Activated T-cell treated with anti-CD3 and anti-CD28 coated beads, Interleukin-2, amount 50 U/mL, for 24 hours (primary cell): ENCODE data around the gene HS6ST1.
A peak's percentile ranks its signal among the peaks of the same experiment; 100 is the strongest.

Experiments
- DNase-seq: peaks from one replicate; pipeline ENCODE4 v3.0.0-alpha.2; 2020
- H3K27ac Mint-ChIP-seq: 2 replicates; pipeline ENCODE4 v1.8.0; 2020; ENCODE audit warnings: mild to moderate bottlenecking, mixed read lengths
- H3K27me3 Mint-ChIP-seq: 2 replicates; pipeline ENCODE4 v1.8.0; 2020; ENCODE audit warnings: mixed read lengths
- H3K36me3 Mint-ChIP-seq: 2 replicates; pipeline ENCODE4 v1.8.0; 2020; ENCODE audit warnings: low read depth, mixed read lengths
- H3K4me1 Mint-ChIP-seq: 2 replicates; pipeline ENCODE4 v1.8.0; 2020; ENCODE audit warnings: low read depth, mixed read lengths
- H3K4me3 Mint-ChIP-seq: 2 replicates; pipeline ENCODE4 v1.8.0; 2020; ENCODE audit warnings: mild to moderate bottlenecking, moderate library complexity, mixed read lengths
- H3K9me3 Mint-ChIP-seq: 2 replicates; pipeline ENCODE4 v1.8.0; 2020; ENCODE audit warnings: mixed read lengths

The HS6ST1 gene

GRCh38 chr2:128341621-128342020 is 23.0 kb upstream of the HS6ST1 start:
- no peaks in the 10 kb centered on the region for H3K36me3 Mint-ChIP-seq
- no peak overlapping the region for H3K27ac Mint-ChIP-seq
- peaks cover 7% of the 10 kb centered on the region for H3K9me3 Mint-ChIP-seq
- no peak overlapping the region for H3K4me3 Mint-ChIP-seq
- H3K4me1 Mint-ChIP-seq = no peaks in the 10 kb centered on the region
- DNase-seq = no peak
- H3K27me3 Mint-ChIP-seq = peaks cover 6% of the 10 kb centered on the region

- Mint-ChIP-seq H3K9me3 (peaks cover 15% of the 10 kb centered on the region), H3K27me3 (peaks cover 25% of the 10 kb centered on the region), H3K4me3 (no peak overlapping the region), H3K27ac (no peak overlapping the region), H3K4me1 (peaks cover 12% of the 10 kb centered on the region), H3K36me3 (no peaks in the 10 kb centered on the region)
- no peak for DNase-seq
Measured at GRCh38 chr2:128332091-128332634, 13.5 kb upstream of the HS6ST1 start.

GRCh38 chr2:128330583-128330982 is 11.9 kb upstream of the HS6ST1 start:
- peaks cover 20% of the 10 kb centered on the region for H3K27me3 Mint-ChIP-seq
- no peak overlapping the region for H3K27ac Mint-ChIP-seq
- H3K9me3 Mint-ChIP-seq = peaks cover 15% of the 10 kb centered on the region
- H3K4me1 Mint-ChIP-seq = peaks cover 12% of the 10 kb centered on the region
- H3K4me3 Mint-ChIP-seq = no peak overlapping the region
- no peaks in the 10 kb centered on the region for H3K36me3 Mint-ChIP-seq
- DNase-seq = no peak

GRCh38 chr2:128329607-128330006 is 10.9 kb upstream of the HS6ST1 start:
- H3K4me3 Mint-ChIP-seq = no peak overlapping the region

GRCh38 chr2:128327180-128327964 is 8.7 kb upstream of the HS6ST1 start:
- H3K27ac Mint-ChIP-seq = no peak overlapping the region
- DNase-seq = no peak
- H3K4me1 Mint-ChIP-seq = peaks cover 9% of the 10 kb centered on the region
- no peak overlapping the region for H3K4me3 Mint-ChIP-seq
- peaks cover 12% of the 10 kb centered on the region for H3K9me3 Mint-ChIP-seq
- H3K36me3 Mint-ChIP-seq = no peaks in the 10 kb centered on the region
- peaks cover 8% of the 10 kb centered on the region for H3K27me3 Mint-ChIP-seq

More at GRCh38 chr2:128329607-128330006, 10.9 kb upstream of the HS6ST1 start:
- Mint-ChIP-seq H3K27ac (peak overlapping the region; percentile 35), H3K36me3 (no peaks in the 10 kb centered on the region), H3K9me3 (peaks cover 15% of the 10 kb centered on the region), H3K27me3 (peaks cover 17% of the 10 kb centered on the region), H3K4me1 (peaks cover 12% of the 10 kb centered on the region)
- no peak for DNase-seq

GRCh38 chr2:128326346-128326745 is 7.7 kb upstream of the HS6ST1 start:
- H3K9me3 Mint-ChIP-seq = peaks cover 2% of the 10 kb centered on the region
- no peaks in the 10 kb centered on the region for H3K27me3 Mint-ChIP-seq
- no peak overlapping the region for H3K27ac Mint-ChIP-seq
- no peak for DNase-seq
- no peaks in the 10 kb centered on the region for H3K36me3 Mint-ChIP-seq
- no peak overlapping the region for H3K4me3 Mint-ChIP-seq
- H3K4me1 Mint-ChIP-seq = peaks cover 13% of the 10 kb centered on the region

- Mint-ChIP-seq H3K4me3 (no peak overlapping the region), H3K27ac (no peak overlapping the region), H3K27me3 (peaks cover under 1% of the 10 kb centered on the region)
Measured at GRCh38 chr2:128325611-128326181, 7.0 kb upstream of the HS6ST1 start.

GRCh38 chr2:128324897-128325410 is 6.3 kb upstream of the HS6ST1 start:
- DNase-seq = peak; percentile 13
- H3K4me3 Mint-ChIP-seq = no peak overlapping the region
- peaks cover 16% of the 10 kb centered on the region for H3K4me1 Mint-ChIP-seq
- H3K36me3 Mint-ChIP-seq = no peaks in the 10 kb centered on the region
- no peak overlapping the region for H3K27ac Mint-ChIP-seq
- H3K9me3 Mint-ChIP-seq = no peaks in the 10 kb centered on the region
- peaks cover 4% of the 10 kb centered on the region for H3K27me3 Mint-ChIP-seq

More at GRCh38 chr2:128325611-128326181, 7.0 kb upstream of the HS6ST1 start:
- no peaks in the 10 kb centered on the region for H3K9me3 Mint-ChIP-seq
- DNase-seq = no peak
- peaks cover 16% of the 10 kb centered on the region for H3K4me1 Mint-ChIP-seq
- H3K36me3 Mint-ChIP-seq = no peaks in the 10 kb centered on the region

- Mint-ChIP-seq H3K27me3 (peaks cover 4% of the 10 kb centered on the region), H3K4me3 (no peak overlapping the region), H3K4me1 (peaks cover 9% of the 10 kb centered on the region), H3K36me3 (no peaks in the 10 kb centered on the region), H3K9me3 (no peaks in the 10 kb centered on the region), H3K27ac (no peak overlapping the region)
- DNase-seq = peak; percentile 28
Measured at GRCh38 chr2:128324008-128324896, 5.6 kb upstream of the HS6ST1 start.

- no peak overlapping the region for H3K27ac Mint-ChIP-seq
- no peaks in the 10 kb centered on the region for H3K9me3 Mint-ChIP-seq
- peaks cover 4% of the 10 kb centered on the region for H3K27me3 Mint-ChIP-seq
- DNase-seq = no peak
- H3K4me3 Mint-ChIP-seq = peak overlapping the region; percentile 42
- no peaks in the 10 kb centered on the region for H3K36me3 Mint-ChIP-seq
- H3K4me1 Mint-ChIP-seq = peaks cover 9% of the 10 kb centered on the region
Measured at GRCh38 chr2:128323555-128323931, 4.9 kb upstream of the HS6ST1 start.

- Mint-ChIP-seq H3K36me3 (no peaks in the 10 kb centered on the region), H3K4me3 (peak overlapping the region; percentile 51), H3K9me3 (no peaks in the 10 kb centered on the region), H3K4me1 (peaks cover 9% of the 10 kb centered on the region), H3K27ac (no peak overlapping the region), H3K27me3 (peaks cover 4% of the 10 kb centered on the region)
- DNase-seq = peak; percentile 33
Measured at GRCh38 chr2:128322715-128323554, 4.3 kb upstream of the HS6ST1 start.

GRCh38 chr2:128321784-128322714 is 3.4 kb upstream of the HS6ST1 start:
- peaks cover 2% of the 10 kb centered on the region for H3K36me3 Mint-ChIP-seq
- DNase-seq = peak; percentile 90
- H3K9me3 Mint-ChIP-seq = no peaks in the 10 kb centered on the region
- peaks cover 14% of the 10 kb centered on the region for H3K4me1 Mint-ChIP-seq
- H3K27ac Mint-ChIP-seq = peak overlapping the region; percentile 61
- peak overlapping the region; percentile 66 for H3K4me3 Mint-ChIP-seq
- H3K27me3 Mint-ChIP-seq = peaks cover 4% of the 10 kb centered on the region
